ENCODE results near the gene SMIM13. TPM values are rescaled to one million over a fixed set of nuclear protein-coding genes. Genes with fewer than 3 reads are reported as not detected.

Gene SMIM13
- total RNA-seq, 2 donors from 2014 or later: 7.5 to 8.4 TPM

Other genes with a start within 250 kb of the SMIM13 start
- not detected for gene GCM2, start 211.8 kb upstream of the SMIM13 start, total RNA-seq
- gene SYCP2L, start 206.8 kb upstream of the SMIM13 start, total RNA-seq: 1 to 10 TPM in 1 of 2 donors, under 1 TPM in 1; 0.63 to 1.4 TPM
- under 1 TPM; 0.41 to 0.78 TPM for gene ELOVL2, start 49.5 kb upstream of the SMIM13 start, total RNA-seq
- gene ERVFRD-1, start 17.9 kb downstream of the SMIM13 start, total RNA-seq: not detected
- 100 to 1,000 TPM; 122 to 181 TPM for gene NEDD9, start 138.8 kb downstream of the SMIM13 start, total RNA-seq